ENCODE data around the gene CREBL2. TPM values are rescaled to one million over a fixed set of nuclear protein-coding genes. Genes with fewer than 3 reads are reported as not detected.
"Not testable (repeated sequence)": the region's sequence is repeated elsewhere in the genome, so short reads cannot be mapped to it uniquely, and the experiment has no call there.

Gene CREBL2
- 10 to 100 TPM; 21.4 to 23.3 TPM for total RNA-seq

GRCh38 chr12:12611512-12612306 lies at the start of gene CREBL2:
TSS of gene CREBL2 (plus strand) at chr12:12611876. CDS start at chr12:12612173, 297 bp downstream.
- no peaks in the 10 kb centered on the region for H3K9me3 Mint-ChIP-seq
- peak within 1 kb of the TSS; percentile 91 for H3K27ac Mint-ChIP-seq
- DNase-seq: peak; percentile 83
- peak within 1 kb of the TSS; percentile 90 for H3K4me3 Mint-ChIP-seq
- peaks cover 11% of the 10 kb centered on the region for H3K36me3 Mint-ChIP-seq
- peaks cover 36% of the 10 kb centered on the region for H3K4me1 Mint-ChIP-seq
- POLR2A ChIA-PET: interaction anchor here (0.5 to 2.2 kb wide), 10 partner anchors 11 to 293 kb away, joined by 3 to 8 read pairs (median 4); no protein-coding TSS in a partner anchor
- H3K27me3 Mint-ChIP-seq: no peaks in the 10 kb centered on the region
- peak; percentile 91 for ATAC-seq (ENCODE audit: low read depth)

GRCh38 chr12:12562016-12562483 lies 49.6 kb upstream of the CREBL2 start:
- H3K4me3 Mint-ChIP-seq: peak overlapping the region; percentile 83
- peaks cover 2% of the 10 kb centered on the region for H3K9me3 Mint-ChIP-seq
- H3K4me1 Mint-ChIP-seq: peaks cover 14% of the 10 kb centered on the region
- DNase-seq: no peak
- H3K27ac Mint-ChIP-seq: peak overlapping the region; percentile 94
- H3K36me3 Mint-ChIP-seq: peaks cover 12% of the 10 kb centered on the region
- H3K27me3 Mint-ChIP-seq: no peaks in the 10 kb centered on the region
- ATAC-seq (ENCODE audit: low read depth): no peak
- POLR2A ChIA-PET: interaction anchor here (1.0 to 2.3 kb wide), 9 partner anchors 81 to 205 kb away, joined by 4 to 19 read pairs (median 9); partner anchors contain the start of gene BORCS5

- DNase-seq (peak; percentile 86), ATAC-seq (ENCODE audit: low read depth) (peak; percentile 88)
- Mint-ChIP-seq H3K27me3 (no peaks in the 10 kb centered on the region), H3K9me3 (peaks cover 2% of the 10 kb centered on the region), H3K27ac (peak within 1 kb of the TSS; percentile 94), H3K4me1 (peaks cover 14% of the 10 kb centered on the region), H3K36me3 (peaks cover 10% of the 10 kb centered on the region), H3K4me3 (peak within 1 kb of the TSS; percentile 84)
- POLR2A ChIA-PET: interaction anchor here (0.5 to 2.3 kb wide), 14 partner anchors 84 to 205 kb away, joined by 3 to 19 read pairs (median 4); partner anchors contain the start of genes BORCS5 and GPR19
Observed at GRCh38 chr12:12562585-12563261, 49.0 kb upstream of the CREBL2 start, which contains the start of gene DUSP16. TSS of gene DUSP16 (minus strand) at chr12:12562863. CDS start at chr12:12521098, 41,765 bp downstream.

GRCh38 chr12:12563290-12563928 lies 48.3 kb upstream of the CREBL2 start:
- Mint-ChIP-seq H3K36me3 (peaks cover 4% of the 10 kb centered on the region), H3K4me1 (peaks cover 14% of the 10 kb centered on the region), H3K27me3 (no peaks in the 10 kb centered on the region), H3K27ac (peak overlapping the region; percentile 90), H3K9me3 (peaks cover 2% of the 10 kb centered on the region), H3K4me3 (peak overlapping the region; percentile 84)
- POLR2A ChIA-PET: interaction anchor here (0.5 to 2.3 kb wide), 17 partner anchors 75 to 206 kb away, joined by 3 to 19 read pairs (median 4); partner anchors contain the start of genes BORCS5 and GPR19
- DNase-seq: no peak
- ATAC-seq (ENCODE audit: low read depth): no peak

GRCh38 chr12:12564911-12565310 lies 46.8 kb upstream of the CREBL2 start:
- Mint-ChIP-seq H3K27me3 (peaks cover 2% of the 10 kb centered on the region), H3K9me3 (peaks cover 2% of the 10 kb centered on the region), H3K4me3 (no peak overlapping the region), H3K4me1 (peaks cover 8% of the 10 kb centered on the region), H3K36me3 (no peaks in the 10 kb centered on the region), H3K27ac (no peak overlapping the region)
- DNase-seq (no peak), ATAC-seq (ENCODE audit: low read depth) (no peak)
- POLR2A ChIA-PET: interaction anchor here (1.1 kb wide), 1 partner anchor 84 kb away, joined by 4 read pairs; no protein-coding TSS in a partner anchor

GRCh38 chr12:12565971-12566370 lies 45.7 kb upstream of the CREBL2 start:
- ATAC-seq (ENCODE audit: low read depth); DNase-seq; H3K4me1 Mint-ChIP-seq; H3K36me3 Mint-ChIP-seq; H3K9me3 Mint-ChIP-seq; H3K4me3 Mint-ChIP-seq; H3K27me3 Mint-ChIP-seq; POLR2A ChIA-PET; H3K27ac Mint-ChIP-seq: not testable (repeated sequence)

GRCh38 chr12:12572659-12573058 lies 39.0 kb upstream of the CREBL2 start:
- H3K27me3 Mint-ChIP-seq: peaks cover 7% of the 10 kb centered on the region
- DNase-seq (no peak), ATAC-seq (ENCODE audit: low read depth) (no peak)
- H3K9me3 Mint-ChIP-seq: peaks cover 4% of the 10 kb centered on the region
- POLR2A ChIA-PET: interaction anchor here (0.6 to 1.3 kb wide), 2 partner anchors 56 to 188 kb away, joined by 3 to 5 read pairs; no protein-coding TSS in a partner anchor
- H3K4me3 Mint-ChIP-seq: no peak overlapping the region
- peaks cover 2% of the 10 kb centered on the region for H3K36me3 Mint-ChIP-seq
- peaks cover 2% of the 10 kb centered on the region for H3K4me1 Mint-ChIP-seq
- H3K27ac Mint-ChIP-seq: no peak overlapping the region

- no peak for ATAC-seq (ENCODE audit: low read depth)
- Mint-ChIP-seq H3K9me3 (no peaks in the 10 kb centered on the region), H3K4me3 (no peak overlapping the region), H3K4me1 (peaks cover 2% of the 10 kb centered on the region), H3K27ac (no peak overlapping the region), H3K27me3 (no peaks in the 10 kb centered on the region), H3K36me3 (peaks cover 2% of the 10 kb centered on the region)
- POLR2A ChIA-PET: no interaction called here
- DNase-seq: no peak
Observed at GRCh38 chr12:12577786-12578185, 33.9 kb upstream of the CREBL2 start.

- H3K9me3 Mint-ChIP-seq; POLR2A ChIA-PET; H3K36me3 Mint-ChIP-seq; H3K27me3 Mint-ChIP-seq; ATAC-seq (ENCODE audit: low read depth); DNase-seq; H3K4me1 Mint-ChIP-seq; H3K4me3 Mint-ChIP-seq; H3K27ac Mint-ChIP-seq: not testable (repeated sequence)
Observed at GRCh38 chr12:12580716-12581115, 31.0 kb upstream of the CREBL2 start.

- POLR2A ChIA-PET: no interaction called here
- Mint-ChIP-seq H3K4me3 (no peak overlapping the region), H3K4me1 (peaks cover 2% of the 10 kb centered on the region), H3K9me3 (no peaks in the 10 kb centered on the region), H3K36me3 (no peaks in the 10 kb centered on the region), H3K27me3 (peaks cover 7% of the 10 kb centered on the region), H3K27ac (no peak overlapping the region)
- DNase-seq (no peak), ATAC-seq (ENCODE audit: low read depth) (no peak)
Observed at GRCh38 chr12:12582193-12582881, 29.3 kb upstream of the CREBL2 start.

- Mint-ChIP-seq H3K27me3 (peaks cover 7% of the 10 kb centered on the region), H3K27ac (no peak overlapping the region), H3K36me3 (no peaks in the 10 kb centered on the region), H3K4me1 (peaks cover 2% of the 10 kb centered on the region), H3K9me3 (peaks cover under 1% of the 10 kb centered on the region), H3K4me3 (no peak overlapping the region)
- ATAC-seq (ENCODE audit: low read depth): no peak
- POLR2A ChIA-PET: no interaction called here
- no peak for DNase-seq
Observed at GRCh38 chr12:12582895-12583303, 28.8 kb upstream of the CREBL2 start.

GRCh38 chr12:12583510-12584178 lies 28.0 kb upstream of the CREBL2 start:
- peaks cover 2% of the 10 kb centered on the region for H3K4me1 Mint-ChIP-seq
- H3K27ac Mint-ChIP-seq: no peak overlapping the region
- DNase-seq: no peak
- H3K36me3 Mint-ChIP-seq: no peaks in the 10 kb centered on the region
- H3K27me3 Mint-ChIP-seq: peaks cover 9% of the 10 kb centered on the region
- no peak for ATAC-seq (ENCODE audit: low read depth)
- H3K4me3 Mint-ChIP-seq: no peak overlapping the region
- POLR2A ChIA-PET: no interaction called here
- peaks cover 2% of the 10 kb centered on the region for H3K9me3 Mint-ChIP-seq
